GM10266 (cell line): ENCODE measurements around the gene NR4A3.

ENCODE experiments used
- DNase-seq: peaks from one replicate; pipeline ENCODE4 v3.0.0; 2012; ENCODE audit errors: extremely low spot score
- CTCF ChIP-seq: IDR thresholded peaks from 2 replicates; pipeline ENCODE4 v1.5.1; 2012; ENCODE audit warnings: mild to moderate bottlenecking, low read depth; ENCODE audit not compliant: control insufficient read depth, insufficient read depth; ENCODE audit errors: missing control alignments

Gene NR4A3

DNA sequence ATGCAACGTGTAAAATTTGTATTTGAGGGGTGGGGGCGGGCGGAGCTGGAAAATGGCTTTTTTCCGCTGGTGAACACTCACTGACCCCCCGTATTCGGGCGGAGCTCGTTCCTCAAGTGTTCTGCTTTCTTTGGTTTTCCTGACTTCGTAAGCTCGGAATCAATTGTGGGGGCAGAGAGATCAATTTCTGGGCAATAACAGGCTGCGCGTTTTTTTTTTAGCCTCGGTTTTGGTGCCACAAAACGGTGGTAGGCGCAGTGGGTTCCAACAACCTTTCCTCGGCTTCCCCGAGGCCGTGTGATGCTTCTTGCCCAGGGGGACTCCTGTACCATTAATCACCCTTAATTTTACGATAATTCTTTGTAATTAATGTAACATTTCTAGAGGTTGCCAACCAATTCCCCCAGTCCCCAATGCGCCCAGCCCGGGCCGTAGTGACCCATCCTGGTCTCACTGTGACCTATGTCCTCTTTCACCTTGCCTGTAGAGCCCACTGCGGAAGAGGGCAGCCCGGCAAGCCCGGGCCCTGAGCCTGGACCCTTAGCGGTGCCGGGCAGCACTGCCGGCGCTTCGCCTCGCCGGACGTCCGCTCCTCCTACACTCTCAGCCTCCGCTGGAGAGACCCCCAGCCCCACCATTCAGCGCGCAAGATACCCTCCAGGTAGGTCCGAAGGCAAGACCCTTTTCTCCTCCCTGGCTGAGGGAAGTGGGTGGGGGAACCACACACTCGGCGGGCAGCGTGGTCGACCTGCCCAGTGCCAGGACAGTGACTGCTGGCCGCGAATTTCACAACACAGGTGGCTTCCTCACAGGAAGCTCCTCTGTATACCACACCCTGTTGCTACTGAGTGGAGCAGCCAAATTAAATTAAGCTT is 3.7 kb downstream of the NR4A3 start:
- no peak for TF ChIP-seq CTCF
- DNase-seq, result no peak

GRCh38 chr9:99826579-99826978 is 4.9 kb downstream of the NR4A3 start:
- no peak for DNase-seq
- TF ChIP-seq CTCF, result no peak

- no peak for TF ChIP-seq CTCF
- DNase-seq, result no peak
These were observed 5.6 kb downstream of the NR4A3 start for GRCh38 chr9:99827244-99827643.

DNA sequence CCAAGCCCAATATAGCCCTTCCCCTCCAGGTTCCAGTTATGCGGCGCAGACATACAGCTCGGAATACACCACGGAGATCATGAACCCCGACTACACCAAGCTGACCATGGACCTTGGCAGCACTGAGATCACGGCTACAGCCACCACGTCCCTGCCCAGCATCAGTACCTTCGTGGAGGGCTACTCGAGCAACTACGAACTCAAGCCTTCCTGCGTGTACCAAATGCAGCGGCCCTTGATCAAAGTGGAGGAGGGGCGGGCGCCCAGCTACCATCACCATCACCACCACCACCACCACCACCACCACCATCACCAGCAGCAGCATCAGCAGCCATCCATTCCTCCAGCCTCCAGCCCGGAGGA is 6.3 kb downstream of the NR4A3 start:
- no peak for TF ChIP-seq CTCF

DNA sequence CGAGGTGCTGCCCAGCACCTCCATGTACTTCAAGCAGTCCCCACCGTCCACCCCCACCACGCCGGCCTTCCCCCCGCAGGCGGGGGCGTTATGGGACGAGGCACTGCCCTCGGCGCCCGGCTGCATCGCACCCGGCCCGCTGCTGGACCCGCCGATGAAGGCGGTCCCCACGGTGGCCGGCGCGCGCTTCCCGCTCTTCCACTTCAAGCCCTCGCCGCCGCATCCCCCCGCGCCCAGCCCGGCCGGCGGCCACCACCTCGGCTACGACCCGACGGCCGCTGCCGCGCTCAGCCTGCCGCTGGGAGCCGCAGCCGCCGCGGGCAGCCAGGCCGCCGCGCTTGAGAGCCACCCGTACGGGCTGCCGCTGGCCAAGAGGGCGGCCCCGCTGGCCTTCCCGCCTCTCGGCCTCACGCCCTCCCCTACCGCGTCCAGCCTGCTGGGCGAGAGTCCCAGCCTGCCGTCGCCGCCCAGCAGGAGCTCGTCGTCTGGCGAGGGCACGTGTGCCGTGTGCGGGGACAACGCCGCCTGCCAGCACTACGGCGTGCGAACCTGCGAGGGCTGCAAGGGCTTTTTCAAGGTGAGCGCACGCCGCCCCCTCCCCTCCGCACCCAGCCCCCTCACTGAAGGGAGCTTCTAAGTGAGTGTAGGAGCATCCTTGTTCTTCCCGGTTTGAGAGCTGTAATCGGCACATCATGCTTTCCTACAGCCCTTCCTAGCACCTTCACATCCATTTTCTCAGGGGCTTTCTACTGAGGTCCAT is 6.9 kb downstream of the NR4A3 start:
- TF ChIP-seq CTCF, result no peak
- no peak for DNase-seq

More for the DNA sequence above, 6.3 kb downstream of the NR4A3 start:
- no peak for DNase-seq

- DNase-seq, result no peak
- TF ChIP-seq CTCF, result no peak
These were observed 10.3 kb downstream of the NR4A3 start for GRCh38 chr9:99831857-99832557.
